NCI-H226 (cell line): ENCODE results near the gene TXNRD3.

Experiments
- DNase-seq: peaks from one replicate; pipeline ENCODE4 v3.0.0-alpha.2; 2015

Gene TXNRD3

DNA sequence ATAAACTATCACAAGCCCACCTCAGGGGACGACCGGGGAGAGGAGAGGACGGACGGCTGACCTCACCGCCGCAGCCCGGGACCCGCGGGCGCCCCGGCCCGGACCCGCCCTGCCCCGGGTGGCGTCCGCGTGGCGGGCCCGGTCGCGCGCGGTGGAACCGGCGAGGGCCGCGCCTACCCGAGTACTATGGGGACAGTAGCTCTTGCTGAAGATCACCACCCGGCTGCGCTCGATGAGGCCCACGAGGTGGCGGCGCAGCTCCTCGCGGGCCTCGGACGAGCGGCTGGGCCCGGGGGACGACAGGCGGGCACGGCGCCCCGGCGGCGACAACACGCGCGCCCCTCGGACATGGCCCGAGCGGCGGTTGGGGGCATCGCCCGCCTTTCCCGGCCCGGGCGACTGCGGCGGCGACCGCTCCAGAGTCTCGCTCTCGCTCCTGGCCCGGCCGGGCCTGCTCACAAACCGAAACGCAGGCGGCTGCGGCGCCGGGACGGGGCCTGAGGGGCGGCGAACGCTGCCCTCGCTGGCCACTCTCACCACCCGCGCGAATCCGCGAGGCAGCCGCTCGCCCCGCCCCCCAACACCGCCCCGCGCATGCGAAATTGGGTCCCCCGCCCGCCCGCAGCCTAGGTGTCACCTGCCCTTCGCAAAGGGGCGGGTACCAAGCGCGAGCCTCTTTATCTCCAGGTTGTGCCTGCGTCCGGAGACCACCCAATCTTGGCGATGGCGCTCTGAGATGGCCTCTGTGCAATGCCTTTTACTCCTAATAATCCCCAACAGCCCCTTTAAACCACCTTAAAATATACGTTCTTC is at the start of gene TXNRD3:
Gene TXNRD3 (minus strand): TSS at position 554 of the 813 bp plus-strand sequence.
- DNase-seq, result peak; percentile 76

DNA sequence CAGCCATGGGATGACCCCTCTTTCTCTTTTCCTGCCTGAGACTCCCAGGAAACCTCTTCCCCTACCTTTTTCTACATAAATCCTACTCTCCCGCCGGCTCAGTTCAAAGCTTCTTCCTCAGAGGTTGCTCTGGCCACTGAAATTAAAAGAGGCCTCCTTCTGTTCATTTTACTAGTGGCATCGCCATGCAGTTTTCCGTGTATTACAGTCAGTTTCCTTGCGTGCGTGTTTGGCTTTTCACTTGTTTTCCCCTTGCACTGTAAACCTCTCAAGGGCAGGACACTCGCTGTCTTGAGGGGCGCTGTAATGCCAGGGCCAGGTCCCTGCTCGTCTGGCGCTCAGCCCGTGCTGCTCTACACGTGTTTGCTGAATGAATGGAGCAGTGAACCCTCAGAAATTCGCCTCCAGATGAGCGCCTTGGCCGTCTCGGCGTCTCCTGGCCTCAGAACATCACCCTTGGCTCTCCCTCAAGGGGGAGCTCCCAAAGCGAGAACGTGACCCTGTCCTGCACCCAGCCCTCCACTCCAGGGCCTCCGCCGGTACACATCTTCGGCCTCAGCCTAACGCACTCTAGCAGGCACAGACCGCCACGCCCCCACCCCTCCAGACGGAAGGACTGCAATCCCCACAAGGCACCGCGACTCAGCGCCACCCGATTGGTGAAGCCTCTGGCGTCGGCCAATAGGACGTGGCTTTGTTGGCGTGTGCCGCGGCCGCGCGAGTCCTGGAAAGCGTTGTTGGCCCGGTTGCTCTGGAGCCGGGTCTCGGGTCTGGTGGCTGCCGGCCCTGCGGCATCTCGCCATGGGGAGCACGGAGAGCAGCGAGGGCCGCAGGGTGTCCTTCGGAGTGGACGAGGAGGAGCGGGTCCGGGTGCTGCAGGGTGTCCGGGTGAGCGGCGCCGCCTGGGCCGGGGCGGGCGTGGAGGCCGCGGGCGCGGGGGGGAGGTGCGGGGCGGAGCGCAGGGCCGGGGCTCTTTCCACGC is 48.9 kb upstream of the TXNRD3 start, which contains the start of gene CHCHD6:
Gene CHCHD6 (plus strand): TSS at position 729 of the 982 bp plus-strand sequence. CDS start 73 bp downstream, at position 802.
- peak; percentile 91 for DNase-seq

DNA sequence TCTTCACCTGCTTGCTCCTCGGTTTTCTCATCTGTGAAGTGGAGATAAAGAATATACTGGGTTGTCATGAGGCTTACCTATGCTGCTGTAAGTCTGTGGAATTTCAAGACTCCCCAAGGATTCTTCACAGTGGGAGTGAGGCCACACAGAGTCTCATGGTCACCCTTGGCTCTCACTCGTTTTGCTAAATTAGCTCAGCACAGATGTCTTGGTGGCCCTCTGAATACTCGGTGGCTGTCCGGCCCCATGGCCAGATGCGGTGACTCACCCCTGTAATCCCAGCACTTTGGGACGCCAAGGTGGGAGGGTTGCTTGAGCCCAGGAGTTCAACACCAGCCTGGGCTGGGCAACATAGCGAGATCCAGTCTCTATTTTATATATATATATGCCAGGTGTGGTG is 44.1 kb upstream of the TXNRD3 start:
- DNase-seq, result no peak

DNA sequence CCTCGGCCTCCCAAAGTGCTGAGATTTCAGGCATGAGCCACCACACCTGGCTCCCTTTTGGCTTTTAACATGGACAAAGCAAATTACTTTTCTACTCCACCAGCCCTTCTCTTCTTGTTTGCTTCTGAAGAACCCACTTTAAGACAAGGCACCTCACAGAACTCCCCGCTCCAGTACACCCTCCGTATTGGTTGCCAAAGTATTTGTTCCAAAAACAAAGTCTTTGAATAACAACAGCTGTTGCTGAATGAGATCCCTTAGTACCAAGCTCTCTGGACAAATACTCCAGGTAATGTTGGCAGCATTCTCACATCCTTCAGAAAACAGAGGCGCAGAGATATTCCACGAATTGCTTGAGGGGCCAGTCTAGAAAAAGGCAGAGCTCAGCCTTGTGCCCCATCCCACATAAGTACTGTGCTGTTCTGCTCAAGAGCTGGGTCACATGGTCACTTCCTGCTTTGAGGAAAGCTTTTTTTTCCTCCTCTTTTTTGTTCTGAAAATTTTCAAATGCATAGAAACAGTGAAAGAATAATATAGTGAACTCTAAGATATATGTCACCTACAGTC is 41.9 kb upstream of the TXNRD3 start:
- no peak for DNase-seq

DNA sequence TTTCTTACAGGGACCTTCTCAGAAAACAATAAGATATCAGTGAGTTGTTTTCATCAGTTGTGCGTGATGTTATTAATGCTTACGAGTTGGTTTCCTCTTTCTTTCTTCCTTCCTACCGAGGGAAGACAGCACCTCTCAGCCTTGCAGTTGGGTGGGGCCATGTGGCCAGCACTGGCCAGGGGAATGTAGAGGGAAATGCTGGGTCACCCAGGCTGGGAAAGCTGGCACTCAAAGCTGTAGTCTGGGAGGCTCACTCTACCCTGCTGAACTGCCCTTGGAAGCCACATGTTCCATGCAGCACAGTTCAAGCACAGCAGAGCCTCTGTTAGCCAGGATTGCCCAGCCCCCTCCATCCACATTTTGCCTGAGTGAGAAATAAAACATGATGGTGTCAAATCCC is 39.0 kb upstream of the TXNRD3 start:
- DNase-seq, result no peak

DNA sequence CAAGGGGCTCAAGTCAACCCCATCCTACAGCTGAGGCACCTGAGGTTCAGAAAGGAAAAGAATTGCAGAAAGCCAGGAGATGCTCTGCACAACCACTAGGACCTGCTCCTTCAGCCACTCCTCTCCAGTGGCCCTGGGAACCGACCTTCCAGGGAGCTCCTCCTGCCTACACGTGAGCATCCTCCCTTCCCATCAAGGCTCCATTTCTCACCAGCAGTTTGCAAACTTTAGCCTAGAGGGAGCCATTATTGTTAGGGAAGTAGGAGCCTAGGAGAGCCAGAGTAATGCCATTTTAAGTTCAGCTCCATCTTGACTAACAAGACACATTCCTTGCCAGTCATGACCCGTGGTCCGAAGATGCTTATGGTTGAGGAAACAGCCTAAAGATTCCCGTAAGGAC is 37.9 kb upstream of the TXNRD3 start:
- no peak for DNase-seq

DNA sequence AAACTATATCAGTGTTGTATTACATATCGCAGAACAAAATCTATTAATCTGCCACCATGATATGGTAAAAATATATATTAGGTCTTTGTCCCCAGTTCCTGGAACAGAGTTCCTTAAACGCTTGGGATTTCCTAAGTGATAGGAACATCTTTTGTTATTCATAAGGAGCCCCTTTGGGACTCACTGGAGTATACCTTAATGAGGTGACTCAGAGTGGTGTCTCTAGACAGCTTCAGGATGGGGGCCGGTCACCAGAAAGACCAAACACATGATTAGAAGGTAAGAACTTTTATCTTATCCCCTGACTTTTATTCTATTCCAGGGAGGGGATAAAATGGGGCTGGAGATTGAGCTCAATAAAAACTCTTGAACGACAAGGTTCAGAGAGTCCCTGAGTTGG is 36.8 kb upstream of the TXNRD3 start:
- DNase-seq, result no peak

DNA sequence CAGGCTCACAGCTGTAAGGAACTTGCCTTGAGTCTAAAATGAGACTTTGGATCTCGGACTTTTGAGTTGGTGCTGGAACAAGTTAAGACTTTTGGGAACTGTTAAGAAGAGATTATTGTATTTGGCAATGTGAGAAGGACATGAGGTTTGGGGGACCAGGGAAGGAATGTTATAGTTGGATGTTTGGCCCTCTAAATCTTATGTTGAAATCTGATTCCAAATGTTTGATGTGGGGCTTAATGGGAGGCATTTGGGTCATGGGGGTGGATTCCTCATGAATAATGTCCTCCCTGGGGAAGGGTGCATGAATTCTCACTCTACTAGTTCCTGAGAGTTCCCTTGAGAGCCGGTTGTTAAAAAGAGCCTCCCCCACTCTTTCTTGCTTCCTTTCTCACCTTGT is 30.6 kb upstream of the TXNRD3 start:
- DNase-seq, result no peak

DNA sequence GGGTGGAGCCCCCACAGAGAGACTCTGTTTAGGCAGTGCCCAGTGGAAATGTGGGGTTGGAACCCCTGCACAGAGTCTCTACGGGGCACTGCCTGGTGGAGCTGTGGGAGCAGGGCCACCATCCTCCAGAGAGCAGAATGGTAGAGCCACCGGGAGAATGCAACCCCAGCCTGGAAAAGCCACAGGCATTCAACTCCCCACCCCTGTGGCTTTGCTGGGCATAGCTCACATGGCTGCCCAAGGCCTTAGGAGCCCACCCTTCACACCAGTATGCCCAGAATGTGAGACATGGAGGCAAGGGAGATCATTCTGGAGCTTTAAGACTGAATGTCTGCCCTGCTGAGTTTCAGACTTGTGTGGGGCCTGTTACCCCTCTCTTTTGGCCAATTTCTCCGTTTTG is 30.1 kb upstream of the TXNRD3 start:
- no peak for DNase-seq

DNA sequence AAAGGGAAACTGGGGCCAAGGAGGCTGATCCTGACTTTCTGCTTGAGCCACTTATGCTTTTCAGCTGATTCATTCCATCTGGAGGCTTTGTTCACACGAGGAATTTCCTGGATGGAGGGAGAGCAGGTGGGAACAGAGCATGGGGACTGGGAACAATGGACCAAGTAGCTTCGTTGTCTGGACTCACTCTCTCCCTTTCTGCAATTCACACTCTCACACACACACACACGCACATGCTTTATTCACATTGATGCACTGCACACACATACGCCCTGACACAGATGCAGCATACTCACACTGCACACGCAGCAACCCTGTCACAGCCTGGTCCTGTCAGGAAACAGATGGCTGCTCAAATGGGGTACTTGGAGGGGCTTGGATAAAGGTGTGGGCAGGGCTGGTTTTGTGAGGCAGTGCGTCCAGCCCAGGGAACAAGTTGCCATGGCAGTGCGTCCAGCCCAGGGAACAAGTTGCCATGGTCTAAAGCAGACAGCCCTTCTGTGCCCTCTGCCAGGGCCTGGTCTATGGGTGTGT is 29.4 kb upstream of the TXNRD3 start:
- DNase-seq, result no peak

DNA sequence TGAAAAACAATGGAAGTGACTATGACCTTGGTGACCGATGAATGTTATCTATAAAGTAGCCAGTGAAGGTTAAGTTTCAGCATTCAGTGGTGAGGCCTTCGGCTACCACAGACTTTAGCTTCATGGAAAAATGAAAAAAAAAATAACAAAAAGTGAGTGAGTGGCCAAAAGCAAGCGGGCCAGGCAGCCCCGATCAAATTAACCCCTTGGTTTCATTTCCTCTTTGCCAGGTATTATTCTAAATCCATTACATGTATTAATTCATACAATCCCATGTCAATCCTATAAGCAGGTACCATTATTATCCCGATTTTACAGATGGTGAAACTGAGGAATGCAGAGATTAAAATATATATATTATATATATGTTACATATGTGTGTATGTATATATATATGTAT is 28.1 kb upstream of the TXNRD3 start:
- no peak for DNase-seq

DNA sequence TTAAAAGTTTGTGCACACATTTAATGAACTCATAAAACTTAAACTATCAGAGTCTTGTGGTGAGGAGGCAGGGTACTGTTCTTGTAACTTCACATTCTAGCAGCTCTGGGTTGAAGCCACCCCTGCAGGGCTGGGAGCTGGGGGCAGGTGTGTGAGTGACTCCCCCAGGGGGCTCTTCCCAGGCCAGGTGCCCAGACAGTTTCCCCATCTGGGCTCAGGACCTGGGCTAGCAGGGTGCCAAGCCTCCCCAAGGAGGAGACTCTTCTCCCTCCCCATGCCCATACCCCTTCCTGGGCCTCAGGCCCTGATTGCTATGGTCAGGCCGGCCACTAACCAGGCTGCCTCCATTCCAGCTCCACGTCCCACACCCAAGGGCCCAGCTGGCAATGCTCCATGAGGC is 27.1 kb upstream of the TXNRD3 start:
- DNase-seq, result no peak

DNA sequence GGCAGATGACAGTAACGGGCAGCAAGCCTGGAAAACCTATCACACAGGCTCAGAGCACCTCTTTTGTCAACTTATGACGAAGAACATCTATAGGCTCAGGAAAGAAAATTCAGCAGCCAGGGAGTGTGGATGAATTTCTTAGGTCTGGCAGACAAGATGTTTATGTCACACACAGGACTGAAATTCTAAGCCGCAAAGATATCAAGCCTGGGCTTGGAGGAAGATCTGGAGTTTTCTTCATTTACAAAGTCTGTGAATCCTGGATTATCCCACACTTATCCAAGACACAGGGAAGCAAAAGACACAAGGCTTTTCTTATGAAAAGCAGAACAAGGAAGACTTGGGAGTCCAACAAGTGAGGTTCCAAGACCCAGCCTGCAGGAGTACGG is 25.7 kb upstream of the TXNRD3 start:
- DNase-seq, result no peak

DNA sequence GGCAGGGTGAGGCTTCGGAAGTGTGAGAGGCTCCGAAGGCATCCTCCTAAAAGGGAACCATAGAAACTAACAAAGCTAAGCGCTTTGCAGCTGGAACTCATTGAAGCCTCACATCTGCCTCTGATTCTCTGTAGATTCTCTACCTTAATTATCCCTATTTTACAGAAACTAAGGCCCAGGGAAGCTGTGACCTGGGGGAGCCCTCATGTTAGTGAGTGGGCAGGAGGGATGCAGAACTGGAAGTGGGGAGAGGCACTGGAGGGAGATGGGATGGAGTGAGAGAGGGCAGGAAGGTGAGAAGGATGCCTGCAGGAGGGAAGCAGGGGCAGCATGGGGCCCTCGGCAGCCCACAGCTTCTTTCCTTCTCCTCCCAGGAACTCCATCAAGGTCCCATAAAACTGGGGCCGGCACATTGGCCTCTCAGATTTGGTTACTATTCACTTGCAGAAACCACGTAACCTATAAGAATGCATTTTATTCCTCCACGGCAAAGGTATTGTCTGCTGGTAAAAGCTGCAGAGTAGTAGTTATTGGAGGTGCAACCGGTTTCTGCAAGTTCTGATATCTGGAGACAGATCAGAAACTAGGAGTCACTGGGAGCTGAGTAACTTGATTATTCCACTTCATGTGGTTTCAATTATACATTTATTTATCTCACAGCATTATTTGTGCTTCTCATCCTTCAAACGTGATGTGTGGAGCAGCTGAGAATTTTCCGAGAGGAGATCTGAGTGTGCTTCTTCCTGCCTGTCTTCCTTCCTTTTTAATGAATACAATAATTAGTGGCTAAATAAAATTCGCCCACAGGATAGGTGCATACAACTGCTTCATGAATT is 25.1 kb upstream of the TXNRD3 start:
- DNase-seq, result no peak

DNA sequence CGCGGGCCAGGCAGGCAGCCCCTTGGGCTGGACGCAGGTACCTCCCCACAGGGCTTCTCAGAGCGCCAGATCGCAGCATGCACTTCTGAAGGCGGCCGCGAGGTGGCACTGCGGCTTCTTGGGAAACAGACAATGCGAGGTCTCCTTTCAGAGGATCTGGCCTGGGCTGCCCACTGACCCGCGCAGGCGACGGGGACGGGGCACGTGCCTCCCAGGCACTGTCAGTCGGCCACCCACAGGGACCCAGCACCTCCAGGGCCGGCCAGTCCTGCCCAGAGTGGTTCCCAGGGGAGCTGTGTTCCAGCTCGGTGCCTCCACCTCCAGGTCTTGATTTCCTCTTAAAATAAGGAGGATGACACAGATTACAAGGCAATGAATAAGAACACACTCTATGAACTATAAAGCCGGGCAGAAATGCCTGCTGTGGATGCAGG is 24.4 kb upstream of the TXNRD3 start:
- peak; percentile 56 for DNase-seq

DNA sequence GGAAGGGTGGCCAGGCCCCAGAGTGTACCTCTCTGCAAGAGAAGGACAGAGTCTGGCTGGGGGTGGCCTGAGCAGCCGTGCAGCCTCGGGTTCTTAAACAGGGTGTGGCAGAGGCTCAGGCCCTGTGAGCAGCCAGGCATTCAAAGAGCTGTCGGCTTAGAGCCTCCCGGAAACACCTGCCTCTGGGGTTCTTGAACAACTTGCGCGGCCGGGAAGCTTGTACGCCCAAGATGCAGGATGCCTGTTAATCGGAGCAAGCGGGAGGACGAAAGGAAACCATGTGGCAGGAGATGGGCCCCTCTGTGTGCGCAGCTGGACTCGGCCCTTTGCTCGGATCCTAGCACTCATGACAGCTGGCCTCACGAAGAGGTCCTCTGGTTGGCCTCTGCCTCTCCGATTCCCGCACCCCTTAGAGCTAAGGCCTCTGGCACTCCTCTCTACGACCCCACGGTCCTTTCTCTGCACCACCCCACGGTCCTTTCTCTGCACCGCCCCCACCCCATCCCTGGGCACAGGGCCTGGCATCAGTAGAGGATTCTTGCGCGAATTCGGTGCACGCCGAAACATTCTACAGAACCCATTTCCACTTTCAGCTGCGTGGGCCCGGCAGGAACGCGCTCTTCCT is 23.9 kb upstream of the TXNRD3 start:
- DNase-seq, result no peak

DNA sequence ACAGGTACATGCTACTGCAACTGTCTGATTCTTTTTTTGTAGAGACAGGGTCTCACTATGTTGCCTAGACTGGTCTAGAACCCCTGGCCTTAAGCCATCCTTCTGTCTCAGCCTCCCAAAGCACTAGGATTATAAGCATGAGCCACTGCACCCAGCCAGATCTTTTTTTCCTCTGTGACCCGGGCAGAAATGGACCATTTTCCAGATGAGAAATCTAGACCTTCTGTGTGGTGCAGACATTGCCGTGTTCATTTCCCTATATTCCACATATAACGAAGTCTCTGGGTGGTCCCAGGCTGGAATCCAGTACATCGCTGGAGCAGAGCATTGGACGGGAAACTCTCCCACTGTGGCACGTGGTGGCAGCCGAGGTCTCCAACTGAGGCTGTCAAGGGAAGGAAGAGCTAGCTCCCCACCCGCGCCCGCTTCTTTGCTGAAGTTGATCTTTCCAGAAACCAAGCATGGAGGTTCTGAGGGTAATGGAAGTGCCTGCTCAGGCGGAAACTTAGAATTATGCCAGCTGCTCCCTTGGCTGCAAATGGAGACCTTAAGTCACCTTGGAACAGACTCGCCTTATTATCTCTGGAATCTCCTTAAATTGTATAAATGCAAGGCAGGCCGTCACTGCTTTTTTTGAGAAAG is 23.1 kb upstream of the TXNRD3 start:
- no peak for DNase-seq

DNA sequence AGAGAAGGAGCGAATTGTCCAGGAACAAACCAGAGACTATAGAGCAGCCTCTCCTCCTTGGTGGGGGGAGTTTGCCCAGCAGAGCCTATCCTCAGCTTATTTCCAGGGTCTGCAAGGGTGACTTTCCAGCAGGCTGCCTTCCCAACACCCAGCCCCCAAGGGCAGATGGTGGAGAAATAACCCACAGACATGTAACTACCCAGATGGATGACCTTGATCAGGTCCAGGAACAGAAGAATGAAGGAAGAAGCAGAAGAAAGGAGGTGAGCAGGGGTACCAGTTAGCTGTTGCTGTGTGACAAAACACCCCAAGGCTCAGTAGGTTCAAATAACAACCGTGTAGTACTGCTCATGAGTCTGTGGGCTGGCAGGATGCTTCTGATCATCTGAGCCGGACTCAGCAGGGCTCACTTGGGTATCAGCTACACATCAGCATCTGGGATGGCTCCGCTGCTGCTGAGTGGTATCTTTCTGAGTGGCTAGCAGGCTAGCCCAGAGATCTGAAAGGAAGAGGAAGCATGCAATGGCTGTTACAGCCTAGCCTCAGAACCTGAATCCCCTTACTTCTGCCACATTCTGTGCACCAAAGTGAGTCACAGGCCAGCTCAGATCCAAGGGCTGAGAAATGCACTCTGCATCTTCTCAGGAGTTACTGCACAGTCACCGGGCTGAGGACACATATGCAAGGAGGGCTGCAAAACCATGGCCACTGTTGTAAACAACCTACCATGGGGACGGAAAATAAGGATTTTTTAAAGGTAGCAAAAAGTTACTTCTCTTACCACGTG is 22.2 kb upstream of the TXNRD3 start:
- no peak for DNase-seq

DNA sequence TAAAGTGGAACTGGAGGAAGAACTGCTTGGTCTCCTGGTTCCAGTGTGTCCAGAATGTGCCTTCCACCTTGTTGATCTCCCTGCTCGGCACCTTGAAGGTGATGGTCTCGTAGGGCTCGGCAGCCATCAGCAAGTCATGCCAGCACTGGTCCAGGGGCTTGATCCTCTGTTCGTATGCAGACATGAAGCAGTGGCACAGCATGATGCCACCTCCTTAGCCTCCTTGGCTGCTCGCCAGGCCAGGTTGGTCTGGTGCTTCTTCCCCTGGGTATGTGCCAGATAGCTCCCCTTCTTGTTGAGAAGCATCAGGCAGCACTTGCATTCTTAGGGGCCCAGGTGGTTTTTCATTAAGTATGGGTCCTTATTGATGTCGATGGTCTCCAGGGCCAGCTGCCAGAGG is 17.8 kb upstream of the TXNRD3 start:
- no peak for DNase-seq

DNA sequence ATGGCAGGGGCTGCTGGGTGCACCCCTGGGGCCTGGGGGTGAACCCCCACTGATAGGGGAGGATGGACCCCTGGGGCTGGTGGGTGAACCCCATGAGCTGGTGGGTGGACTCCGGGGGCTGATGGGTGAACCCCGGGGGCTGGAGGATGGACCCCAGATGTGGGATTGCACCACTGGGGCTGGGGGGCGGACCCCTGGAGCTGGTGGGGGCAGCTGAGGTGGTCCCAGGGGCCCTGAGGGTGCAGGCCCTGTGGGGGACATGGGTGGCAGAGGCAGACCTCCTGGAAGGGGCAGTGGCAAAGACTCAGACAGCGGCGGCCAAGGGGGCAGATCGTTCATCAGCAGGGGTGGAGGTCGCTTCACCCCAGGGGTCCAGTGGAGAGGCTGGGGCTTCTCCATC is 17.4 kb upstream of the TXNRD3 start:
- DNase-seq, result no peak
